HPDE6-E6E7 (cell line): Measurements from ENCODE around the gene PTPN14.
"Not testable (repeated sequence)": the region's sequence is repeated elsewhere in the genome, so short reads cannot be mapped to it uniquely, and the experiment has no call there.

Source experiments
- DNase-seq: peaks from one replicate; pipeline ENCODE4 v3.0.0; 2011; ENCODE audit warnings: missing footprints; ENCODE audit errors: extremely low spot score

Gene PTPN14

DNA sequence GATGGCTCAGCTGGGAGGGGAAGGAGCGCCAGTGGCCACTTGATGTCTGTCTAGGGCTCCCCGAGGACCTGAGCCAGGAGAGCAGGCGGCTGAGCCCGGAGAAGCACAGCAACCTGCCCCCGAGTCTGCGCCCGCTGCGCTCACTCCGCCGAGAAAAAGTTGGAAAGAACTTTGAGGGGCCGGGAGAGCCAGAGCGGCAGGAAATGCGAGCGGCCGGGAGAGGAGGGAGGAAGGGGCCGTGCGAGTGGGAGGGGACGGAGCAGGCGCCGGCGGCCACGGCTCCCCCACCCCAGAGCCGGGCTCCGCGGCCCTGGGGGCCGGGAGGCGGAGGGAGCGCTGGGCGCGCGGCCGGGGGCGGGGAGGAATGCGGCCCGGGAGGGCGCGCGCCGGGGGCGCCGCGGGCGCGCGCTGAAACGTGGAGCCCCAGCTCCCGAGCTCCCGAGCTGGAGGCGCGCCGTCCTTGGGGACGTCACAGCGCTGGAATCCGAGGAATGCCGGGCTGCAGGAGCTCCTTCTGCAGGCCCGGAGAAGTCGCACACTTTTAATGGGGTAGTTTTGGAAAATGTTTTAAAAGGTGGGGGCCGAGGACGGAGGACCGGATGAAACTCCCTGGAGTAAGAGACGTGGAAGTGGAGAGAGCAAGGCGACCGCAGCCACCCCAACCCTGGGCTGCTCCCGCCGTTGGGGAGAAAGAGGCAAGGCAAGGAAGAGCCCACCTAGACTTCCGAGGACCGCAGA is at the start of gene PTPN14:
Gene PTPN14, minus strand, starts transcription at position 167 of the 738 bp plus-strand sequence. CDS start 86,799 bp downstream, outside the sequence.
- DNase-seq = peak; percentile 87

DNA sequence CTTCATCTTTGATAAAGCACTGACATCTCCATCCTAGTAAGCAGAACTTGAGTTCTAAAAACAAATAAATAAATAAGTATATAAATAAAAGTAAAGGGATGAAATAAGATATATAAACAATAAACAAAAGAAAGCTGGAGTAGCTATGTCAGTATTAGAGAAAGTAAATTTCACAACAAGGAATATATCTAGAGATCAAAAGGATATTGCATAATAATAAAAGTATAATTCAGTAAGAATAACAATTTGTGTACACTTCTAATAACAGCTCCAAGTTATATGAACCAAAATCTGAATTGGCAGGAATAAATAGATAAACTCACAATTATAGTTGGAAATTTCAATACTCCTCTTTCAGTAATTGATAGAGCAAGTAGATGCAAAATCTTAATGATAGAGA is 41.8 kb upstream of the PTPN14 start:
- DNase-seq = no peak

DNA sequence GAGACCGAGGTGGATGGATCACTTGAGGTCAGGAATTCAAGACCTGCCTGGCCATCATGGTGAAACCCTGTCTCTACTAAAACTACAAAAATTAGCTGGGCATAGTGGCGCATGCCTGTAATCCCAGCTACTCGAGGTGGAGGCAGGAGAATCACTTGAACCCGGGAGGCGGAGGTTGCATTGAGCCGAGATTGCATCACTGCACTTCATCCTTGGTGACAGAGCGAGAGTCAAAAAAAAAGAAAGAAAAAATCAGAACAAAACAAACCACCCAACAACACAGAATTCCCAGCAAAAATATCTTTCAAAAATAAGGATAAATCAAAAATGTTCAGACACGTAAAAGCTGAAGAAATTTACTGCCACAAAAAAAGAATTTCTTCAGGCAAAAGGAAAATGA is 40.5 kb upstream of the PTPN14 start:
- not testable (repeated sequence) for DNase-seq

DNA sequence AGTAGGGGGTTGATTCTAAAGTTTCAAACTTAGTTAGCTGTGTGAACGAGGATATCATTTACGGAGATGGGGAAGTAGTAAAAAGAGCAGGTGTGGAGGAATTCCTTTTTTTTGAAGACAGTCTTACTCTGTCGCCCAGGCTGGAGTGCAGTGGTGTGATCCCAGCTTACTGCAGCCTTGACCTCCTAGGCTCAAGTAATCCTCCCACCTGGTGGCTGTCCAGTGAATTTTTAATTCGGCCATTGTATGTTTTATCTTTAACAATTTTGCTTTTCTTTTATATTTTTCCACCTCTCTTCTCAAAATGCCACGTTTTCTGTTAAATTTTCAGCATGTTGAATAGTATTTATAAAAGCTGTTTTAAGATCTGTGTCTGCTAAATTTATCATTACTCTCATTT is 39.3 kb upstream of the PTPN14 start:
- no peak for DNase-seq

DNA sequence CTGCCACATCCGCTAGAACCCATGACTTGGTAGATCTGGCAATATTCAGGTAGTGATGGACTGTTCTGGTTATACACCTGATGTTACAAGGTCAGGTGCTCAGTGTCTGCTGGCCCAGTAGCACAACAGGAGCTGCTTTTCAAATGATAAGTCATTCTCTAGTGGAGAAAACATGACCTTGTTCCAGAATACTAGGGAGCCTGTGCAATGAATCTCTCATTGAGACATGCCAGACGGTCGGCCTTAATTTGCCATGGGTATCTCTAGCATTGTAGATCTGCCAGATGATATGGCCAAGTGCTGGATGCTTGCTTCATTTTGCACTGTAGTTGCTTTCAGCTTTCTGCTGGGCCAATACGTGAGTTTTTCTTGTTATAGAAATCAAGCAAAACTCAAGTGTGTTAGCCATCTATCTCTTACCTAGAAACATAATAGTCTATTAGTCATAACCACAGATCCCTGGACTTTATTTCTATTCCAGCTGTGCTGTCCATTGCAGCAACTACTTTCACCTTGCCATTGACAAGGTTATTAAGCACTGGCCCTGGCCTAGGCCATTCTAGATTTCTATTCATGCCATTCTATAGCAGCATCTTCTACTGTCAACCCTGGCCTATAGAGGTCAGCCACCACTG is 37.7 kb upstream of the PTPN14 start:
- no peak for DNase-seq

DNA sequence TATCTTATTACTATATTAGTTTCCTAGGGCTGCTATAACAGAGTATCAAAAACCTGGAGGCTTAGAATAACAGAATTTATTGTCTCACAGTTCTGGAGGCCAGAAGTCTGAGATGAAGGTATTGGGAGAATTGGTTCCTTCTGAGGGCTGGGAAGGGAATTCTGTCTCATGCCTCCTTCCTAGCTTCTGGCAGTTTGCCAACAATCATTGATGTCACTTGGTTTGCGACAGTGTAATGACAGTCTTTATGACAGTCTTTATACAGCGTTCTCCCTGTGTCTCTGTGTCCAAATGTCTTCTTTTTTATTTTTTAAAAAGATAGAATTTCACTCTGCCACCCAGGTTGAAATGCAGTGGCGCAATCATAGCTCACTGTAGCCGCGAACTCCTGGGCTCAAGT is 35.8 kb upstream of the PTPN14 start:
- no peak for DNase-seq

DNA sequence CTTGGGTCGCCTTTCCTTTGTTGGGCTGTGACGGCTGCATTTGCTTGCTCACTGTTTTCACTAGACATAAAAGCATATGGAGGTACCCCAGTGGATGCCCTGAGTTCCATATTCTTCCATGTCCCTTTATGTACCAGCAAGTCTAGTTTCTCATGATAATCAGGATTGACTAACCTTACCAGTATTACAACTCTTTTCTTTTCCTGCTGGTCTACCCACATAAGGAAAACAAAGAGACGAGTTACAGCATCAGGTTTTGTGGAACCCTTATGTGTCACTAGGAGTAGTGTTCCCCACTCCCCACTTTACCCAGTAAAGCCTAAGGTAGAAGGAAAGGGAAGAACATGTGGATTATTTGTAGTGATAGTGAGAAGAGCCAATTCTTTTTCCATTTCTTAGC is 35.2 kb upstream of the PTPN14 start:
- DNase-seq = no peak

DNA sequence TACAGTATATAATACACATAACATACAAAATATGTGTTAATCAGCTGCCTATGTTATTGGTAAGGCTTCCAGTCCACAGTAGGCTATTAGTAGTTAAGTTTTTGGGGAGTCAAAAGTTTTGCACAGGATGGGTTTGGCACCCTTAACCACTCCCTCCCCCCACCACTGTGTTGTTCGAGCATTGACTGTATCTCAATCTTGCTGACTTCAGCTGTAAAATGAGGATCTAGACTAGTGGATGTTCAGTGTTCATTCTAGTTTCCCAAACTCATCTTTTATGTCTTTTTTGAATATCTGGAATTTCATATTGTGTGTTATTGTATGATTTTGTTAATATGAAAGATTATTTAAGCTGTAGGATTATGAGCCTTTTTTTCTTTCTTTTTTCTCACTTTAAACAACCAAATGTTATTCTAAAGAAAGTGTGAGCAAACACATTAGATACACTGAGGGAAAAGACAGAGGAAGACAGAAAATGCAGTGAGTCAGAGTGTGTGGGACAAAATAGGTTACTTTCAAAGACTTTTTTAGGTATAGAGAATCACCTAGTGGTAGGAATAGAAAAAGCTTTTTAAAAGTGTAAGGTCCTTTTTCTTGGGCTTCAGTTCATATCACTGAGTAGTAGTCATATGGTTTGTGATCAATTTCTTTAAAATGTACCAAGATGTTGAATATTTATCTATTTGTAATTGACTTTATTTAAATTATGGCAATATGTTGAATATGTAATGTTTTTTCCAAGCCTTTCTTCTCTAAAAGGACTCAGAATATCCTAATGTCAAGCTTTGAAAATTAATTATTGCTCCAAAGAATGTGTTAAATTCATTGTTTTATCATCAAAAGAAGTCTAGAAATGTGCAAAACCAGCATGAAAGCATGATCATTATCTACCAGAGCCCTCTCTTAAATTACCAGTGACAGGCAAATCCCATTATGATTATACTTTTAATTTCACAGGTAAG is 33.7 kb upstream of the PTPN14 start:
- peak; percentile 59 for DNase-seq

DNA sequence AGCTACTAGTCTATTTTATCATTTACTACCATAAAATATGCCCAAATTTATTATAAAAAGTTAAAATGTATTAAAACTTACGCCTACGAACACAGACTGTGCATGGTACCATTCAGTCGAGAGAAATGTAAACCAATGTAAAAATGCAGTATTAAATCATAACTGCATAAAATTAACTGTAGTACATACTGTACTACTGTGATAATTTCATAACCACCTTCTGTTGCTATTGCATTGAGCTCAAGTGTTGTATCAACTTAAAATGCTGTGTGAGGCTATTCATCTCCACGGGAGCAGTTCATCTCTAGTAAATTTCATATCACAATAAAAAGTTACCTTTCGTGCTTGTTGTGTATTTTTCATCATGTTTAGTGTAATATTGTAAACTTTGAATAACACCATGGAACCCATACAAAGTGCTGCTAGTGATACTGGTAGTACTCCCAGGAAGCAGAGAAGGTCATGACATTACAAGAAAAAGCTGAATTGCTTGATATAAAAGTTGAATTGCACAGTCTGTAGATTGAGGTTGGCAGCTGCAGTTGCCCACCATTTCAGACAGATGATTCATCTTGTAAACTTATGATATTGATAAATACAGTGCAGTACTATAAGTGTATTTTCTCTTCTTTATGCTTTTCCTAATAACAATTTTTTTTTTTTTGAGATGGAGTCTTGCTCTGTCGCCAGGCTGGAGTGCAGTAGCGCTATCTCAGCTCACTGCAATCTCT is 32.6 kb upstream of the PTPN14 start:
- no peak for DNase-seq

DNA sequence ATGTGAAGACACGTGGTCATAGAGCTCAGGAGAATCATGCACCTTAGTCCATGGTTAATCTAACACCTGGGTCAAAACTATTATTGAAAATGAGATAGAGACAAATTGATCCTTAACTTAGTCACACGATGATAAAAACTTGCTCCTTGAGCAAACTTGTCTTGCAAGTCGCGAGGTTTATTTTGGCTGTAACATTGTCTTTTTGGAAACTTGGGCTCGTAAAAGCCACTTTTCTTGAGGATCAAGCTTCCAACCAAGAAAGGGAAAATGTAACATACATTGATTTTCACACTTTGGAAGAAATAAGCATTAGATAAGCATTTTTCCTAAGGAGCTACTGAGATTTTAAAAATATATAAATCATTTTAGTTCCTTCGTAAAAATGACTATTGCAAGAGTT is 31.7 kb upstream of the PTPN14 start:
- no peak for DNase-seq

DNA sequence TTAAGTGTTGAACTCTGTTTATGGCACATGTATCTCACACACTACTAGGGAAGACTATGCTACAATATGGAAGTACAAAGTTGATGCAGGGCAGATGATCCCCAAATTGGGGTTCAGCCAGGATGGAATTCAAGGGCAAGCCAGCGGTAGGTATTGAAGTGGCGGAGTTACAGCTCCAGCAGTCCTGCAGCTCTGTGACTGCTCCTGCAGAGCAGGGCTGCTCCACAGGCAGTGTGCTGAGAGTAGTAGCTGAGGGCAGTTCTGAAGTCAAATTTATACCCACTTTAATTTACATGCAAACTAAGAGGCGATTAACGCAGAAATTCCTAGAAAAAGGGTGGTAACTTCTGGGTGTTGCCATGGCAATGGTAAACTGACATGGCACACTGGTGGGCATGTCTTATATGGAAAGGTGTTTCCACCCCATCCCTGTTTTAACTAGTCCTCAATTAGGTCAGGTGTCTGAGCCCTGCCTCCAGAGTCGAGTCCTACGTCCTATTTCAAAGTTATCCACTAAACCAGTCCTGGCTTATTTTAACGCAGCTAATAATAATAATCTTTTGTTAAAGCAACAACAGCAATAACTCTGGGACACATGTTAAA is 31.0 kb upstream of the PTPN14 start:
- DNase-seq = no peak

DNA sequence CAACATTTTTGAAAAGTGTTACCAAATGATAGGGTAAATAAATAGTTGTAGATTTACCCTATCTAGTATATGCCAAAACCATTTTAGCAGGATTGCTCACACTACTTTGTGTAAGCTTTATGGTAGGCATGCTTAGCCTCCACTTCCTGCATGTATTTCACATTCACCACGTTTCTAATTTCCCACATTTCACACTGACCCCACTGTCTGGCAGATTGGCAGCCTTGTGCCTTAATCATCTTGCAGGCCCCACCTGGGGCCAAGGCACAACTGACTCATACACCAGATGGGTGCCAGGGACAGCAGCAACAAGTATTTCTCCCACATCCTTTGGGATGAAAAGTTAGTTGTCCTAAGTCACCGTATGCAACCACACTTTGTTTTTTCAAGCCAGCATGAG is 30.4 kb upstream of the PTPN14 start:
- DNase-seq = peak; percentile 67

DNA sequence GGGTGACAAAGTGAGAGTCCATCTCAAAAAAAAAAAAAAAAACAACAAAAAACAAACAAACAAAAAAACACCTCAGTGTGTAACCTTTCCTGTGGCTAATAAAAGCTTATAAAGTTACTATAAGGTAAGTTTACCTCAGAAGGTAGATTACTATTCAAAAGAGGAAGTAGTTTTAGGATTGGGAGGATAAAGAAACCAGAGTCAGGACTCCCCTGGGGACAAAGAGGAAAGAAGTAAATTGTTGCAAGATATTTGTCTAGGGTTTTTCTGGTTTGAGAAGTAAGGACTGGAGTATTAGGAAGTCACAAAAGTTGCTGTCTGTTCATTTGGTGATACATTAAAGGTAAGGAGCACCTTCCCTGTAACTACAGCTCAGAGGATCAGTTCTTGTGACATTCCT is 27.8 kb upstream of the PTPN14 start:
- no peak for DNase-seq

DNA sequence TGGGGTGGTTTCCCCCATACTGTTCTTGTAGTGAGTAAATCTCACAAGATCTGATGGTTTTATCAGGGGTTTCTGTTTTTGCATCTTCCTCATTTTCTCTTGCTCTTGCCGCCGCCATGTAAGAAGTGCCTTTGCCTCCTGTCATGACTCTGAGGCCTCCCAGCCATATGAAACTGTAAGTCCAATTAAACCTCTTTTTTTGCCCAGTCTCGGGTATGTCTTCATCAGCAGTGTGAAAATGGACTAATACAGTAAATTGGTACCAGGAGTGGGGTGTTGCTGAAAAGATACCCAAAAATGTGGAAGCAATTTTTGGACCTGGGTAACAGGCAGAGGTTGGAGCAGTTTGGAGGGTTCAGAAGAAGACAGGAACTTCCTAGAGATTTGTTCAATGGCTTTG is 24.7 kb upstream of the PTPN14 start:
- not testable (repeated sequence) for DNase-seq

DNA sequence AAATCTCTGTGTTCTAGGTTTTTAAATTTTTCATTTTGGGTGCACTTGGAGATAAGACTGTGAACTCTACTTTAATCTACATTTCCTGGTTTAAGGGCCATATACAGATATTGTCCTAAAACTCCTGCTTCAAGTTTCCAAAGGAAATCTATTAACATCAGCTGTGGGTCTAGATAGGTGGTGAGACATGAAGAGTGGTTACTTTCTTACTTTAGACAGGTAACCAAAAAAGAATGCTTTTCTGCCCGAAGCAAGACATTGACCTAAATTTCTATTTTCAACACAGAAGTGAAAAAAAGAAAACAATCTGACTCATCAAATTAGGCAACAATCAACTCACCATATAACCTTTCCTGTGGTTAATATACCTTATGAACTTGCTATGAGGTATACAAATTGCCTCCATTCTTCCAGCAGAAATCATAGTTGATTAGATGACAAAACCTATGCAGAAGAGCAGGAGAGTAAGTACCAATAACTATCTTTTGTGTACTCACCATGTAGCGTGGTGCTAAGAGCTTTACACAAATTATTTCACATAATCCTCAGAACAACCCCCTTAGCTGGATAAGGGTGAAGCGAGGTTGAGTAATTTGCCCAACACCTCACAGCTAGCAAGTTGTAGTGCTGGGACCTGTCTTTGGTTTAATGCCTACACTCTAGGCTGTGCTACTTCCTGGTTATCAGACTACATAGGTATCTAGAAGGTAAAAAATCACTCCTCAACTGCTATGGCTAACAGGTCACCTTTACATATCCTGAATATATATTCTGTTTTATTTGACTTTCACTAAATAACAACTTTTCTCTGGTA is 23.4 kb upstream of the PTPN14 start:
- no peak for DNase-seq

DNA sequence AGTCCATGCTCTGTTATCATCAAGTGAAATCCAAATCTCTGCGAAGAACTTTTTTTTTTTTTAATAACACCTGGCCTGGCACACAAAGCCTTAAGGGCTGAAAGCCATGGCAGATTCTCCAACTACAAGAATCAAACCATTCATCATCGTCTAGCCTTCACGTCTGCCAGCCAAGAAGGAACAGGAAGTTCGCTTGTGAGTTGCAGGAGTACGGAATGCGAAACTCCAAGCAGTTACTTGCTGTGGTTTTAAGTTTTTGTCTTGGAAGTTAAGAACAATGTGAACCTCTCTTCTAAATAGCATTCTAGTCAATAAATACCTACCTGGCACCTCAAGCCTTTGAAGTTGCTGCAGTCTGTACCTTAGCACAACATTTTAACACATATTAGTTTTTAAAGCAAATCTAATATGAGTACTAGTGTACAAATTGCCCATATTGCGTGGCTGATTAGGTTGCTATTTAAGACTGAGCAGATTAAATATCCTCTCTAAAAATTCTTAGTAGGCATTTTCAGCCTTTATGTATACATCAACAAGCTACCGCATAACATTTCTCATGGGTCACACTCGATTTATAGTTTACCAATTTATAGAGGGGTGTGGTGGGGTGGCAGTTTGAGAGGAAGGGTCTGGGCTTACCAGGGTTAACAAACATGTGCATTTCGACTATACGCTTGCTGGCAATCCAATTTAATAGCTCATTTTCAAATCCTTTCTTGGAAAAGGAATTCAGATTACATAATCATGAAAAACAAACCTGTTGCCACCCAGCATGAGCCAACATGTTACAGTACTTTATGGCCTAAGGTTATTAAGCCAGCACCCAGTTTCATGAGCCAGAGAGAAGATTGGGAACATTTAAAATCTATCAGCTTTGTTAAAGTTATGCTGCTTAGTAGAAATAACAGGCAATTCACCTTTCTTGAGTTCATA is 22.2 kb upstream of the PTPN14 start:
- no peak for DNase-seq

DNA sequence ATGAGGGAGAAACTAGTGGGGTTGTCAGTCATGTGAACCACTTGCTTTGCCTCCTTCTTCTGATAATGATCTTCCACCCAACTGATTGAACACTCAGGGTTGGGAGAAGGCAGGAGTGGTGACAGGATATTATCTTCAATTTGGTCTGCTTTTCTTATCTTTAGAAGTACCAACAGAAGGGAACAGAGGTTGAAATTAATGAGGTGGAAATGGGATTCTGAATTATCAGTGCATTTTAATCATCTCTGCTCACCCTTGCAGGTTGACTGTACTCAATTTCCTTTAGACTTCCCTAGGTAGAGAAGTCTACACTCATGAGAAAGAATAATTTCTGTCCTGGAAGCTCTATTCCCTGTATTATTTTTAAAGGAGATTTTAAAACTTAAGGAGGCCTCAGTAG is 19.9 kb upstream of the PTPN14 start:
- no peak for DNase-seq

DNA sequence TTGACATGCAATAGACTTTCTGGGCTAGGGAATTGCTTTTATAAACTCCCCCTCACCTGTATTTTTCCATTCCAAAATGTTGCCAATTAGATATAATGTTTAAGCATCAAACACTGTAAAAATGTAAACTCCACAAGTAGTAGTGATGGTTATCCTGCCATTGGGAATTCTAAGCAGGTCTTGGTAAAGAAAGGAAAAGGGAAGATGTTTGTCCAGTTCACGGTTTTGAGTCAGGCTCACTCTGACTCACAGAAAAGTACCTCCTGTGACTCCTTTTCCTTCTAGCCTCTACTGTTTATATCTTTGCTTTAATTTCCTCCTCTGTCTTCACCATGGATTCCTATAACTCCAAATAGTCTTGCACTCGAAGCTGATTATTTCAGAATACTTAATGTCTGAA is 19.0 kb upstream of the PTPN14 start:
- DNase-seq = no peak

DNA sequence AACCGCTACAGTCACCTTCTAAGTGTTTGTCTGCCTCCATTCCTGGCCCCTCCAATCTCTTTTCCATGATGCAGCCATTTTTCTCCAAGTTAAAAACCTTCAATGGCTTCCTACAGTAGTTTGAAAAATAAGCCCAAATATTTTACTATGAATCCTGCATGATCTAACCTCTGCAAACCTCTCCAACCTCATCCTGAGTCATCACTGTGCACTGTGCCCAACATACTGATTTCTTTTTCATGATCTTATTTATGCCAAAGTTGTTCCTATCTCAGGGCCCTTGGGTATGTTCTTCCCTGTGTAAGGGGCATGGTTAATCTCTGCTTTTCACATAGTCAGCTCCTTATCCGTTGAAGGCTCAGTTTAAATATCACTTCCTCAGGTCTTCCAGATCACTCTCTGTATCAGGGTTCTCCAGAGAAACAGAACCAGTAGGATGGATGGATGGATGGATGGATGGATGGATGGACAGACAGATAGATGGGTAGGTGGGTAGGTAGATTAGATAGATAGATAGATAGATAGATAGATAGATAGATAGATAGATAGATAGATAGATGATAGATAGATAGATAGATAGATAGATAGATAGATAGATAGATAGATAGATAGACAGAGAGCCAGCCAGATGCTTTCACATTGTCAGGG is 18.1 kb upstream of the PTPN14 start:
- DNase-seq = no peak
